RCC 7860 (cell line): ENCODE results near the gene MYO1G.

Experiments used
- DNase-seq: peaks from one replicate; pipeline ENCODE4 v3.0.0-alpha.2; 2015; ENCODE audit warnings: low spot score
- FAIRE-seq: peaks from 2 replicates; lab custom pipeline; 2012; peaks lifted over from hg19 to GRCh38; lab: Jason Lieb, UNC

MYO1G gene

GRCh38 chr7:44981035-44981706, 2.4 kb upstream of the MYO1G start:
- no peak for FAIRE-seq

GRCh38 chr7:44980393-44981034, 1.7 kb upstream of the MYO1G start:
- DNase-seq (peak; percentile 55), FAIRE-seq (no peak)

More at GRCh38 chr7:44981035-44981706, 2.4 kb upstream of the MYO1G start:
- no peak for DNase-seq

DNA sequence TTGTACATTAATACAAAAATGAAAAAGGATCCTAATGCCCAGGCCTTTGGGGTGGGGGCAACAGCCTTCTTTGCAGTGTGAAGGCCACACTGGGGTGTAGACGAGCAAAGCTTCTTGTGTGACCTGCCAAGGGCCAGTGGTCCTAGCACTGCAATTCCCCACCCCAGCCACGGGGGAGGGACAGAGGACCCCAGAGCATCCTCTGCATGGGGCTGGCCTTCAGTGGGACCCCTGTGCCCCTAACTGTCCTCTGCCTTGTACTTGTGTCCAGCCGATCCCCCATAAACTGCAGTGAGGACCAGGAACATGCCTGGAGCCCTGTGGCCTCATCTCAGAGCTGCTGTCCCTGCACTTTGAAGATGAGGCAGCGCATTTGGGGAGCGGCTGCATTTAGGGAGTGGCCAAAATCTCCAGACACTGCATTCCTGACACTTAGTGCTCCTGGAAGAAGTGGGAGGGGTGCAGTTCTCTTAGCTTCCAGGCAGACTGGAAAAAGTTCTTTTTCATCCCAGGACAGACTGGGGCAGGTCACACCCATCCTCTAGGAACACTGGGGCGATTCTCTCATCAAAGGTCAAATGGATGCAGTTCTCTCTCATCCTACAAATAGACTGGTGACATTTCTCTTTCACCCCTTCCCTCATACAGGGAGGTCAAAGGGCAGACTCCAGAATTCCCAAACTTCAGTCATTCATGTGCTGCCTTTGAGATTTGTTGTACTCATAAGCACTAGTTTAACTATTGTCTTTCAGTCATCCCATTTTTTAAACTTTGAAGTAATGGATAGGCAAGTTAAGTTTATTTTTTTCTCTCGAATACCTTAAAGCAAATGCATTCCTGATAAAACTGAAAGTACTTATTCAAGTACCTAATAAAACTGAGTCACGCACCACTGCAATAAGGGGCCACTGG, 922 bp upstream of the MYO1G start:
- FAIRE-seq = no peak
- DNase-seq = no peak

- DNase-seq = no peak
- no peak for FAIRE-seq
These were observed 868 bp downstream of the MYO1G start for GRCh38 chr7:44977959-44978335.

GRCh38 chr7:44977304-44977958, 1.4 kb downstream of the MYO1G start:
- DNase-seq (no peak), FAIRE-seq (no peak)

DNA sequence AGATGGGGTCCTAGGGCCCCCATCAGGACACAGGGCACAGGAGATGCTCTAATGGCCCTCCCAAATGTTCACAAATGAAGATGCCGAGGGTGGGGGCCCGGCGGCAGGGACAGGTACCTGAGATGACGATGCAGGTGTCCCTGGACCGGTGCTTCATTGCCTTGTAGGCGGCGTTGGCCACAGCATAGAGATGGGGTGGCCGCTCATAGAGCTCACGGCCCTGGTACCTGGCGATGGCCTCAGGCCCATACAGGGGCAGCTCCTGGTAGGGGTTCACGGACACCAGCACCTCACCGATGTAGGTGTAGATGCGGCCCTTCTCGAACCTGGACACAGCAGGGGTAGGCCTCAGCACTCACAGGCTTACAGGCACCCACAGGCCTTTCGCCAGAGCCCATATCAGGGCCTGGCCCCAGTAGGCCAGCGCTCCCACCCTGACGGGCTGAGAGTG, 2.0 kb downstream of the MYO1G start:
- DNase-seq (no peak), FAIRE-seq (no peak)

- FAIRE-seq = no peak
- no peak for DNase-seq
These were observed 2.6 kb downstream of the MYO1G start for GRCh38 chr7:44976040-44976745.

DNA sequence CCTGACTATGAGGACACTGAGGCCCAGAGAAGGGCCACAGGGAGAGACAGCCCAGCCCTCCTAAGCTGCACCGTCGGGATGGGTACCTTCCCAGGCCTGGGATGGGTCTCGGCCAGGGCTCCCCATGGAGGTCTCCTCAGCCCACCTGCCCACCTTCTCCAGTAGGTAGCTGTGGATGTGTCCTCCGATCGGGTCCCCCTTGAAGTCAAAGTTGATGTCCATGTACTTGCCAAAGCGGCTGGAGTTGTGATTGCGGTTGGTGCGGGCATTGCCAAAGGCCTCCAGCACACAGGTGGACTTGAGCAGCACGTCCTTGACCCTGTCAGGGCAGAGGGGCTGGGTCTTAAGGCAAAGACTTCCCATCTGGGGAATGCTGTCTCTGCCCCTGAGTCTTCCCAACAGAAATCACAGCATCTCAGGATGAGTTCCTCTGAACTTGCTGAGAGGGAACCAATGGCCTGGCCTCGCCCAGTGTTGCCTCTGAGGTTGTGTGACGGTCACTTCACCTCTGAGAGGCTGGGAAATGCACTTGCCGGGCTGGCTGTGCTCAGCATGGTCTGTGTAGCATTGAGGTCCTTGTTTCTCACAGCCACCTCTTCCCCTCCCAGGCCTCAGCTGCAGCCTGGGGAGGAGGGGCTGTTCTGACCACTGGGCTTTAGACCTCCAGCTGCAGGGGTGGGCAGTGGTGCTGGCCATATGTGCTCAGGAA, 3.3 kb downstream of the MYO1G start:
- FAIRE-seq = no peak
- DNase-seq = no peak

- no peak for FAIRE-seq
- DNase-seq = no peak
These were observed 4.3 kb downstream of the MYO1G start for GRCh38 chr7:44974549-44974948.

DNA sequence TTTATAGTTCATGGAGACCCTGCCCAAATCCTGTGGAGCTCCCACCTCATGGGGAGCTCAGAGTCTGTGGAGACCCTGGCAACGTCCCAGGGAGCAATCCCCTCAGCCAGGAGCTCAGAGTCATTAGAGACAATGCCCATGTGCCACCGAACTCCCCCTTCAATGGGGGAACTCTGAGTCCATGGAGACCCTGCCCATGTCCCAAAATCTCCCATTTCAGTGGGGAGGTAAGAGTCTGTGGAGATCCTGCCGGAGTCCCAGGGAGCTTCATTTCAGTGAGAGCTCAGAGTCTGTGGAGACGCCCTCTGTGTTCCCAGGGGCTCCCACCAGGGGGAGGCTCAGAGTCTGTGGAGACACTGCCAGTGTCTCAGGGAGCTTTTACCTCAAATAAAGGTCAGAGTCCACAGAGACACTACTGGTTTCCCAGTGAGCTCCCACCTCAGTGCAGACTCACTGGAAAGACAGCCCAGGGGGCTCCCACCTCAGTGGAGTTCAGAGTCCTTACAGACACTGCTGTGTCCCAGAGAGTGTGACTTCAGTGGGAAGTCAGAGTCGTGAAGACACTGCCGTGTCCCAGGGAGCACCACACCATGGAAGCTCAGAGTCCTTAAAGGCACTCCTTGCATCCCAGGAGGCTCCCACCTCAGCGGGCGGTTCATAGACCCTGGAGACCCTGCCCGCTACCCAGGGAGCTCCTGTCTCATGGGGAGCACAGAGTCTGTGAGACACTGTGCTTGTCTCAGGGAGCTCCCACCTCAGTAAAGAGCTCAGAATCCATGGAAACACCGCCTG, 5.0 kb downstream of the MYO1G start:
- FAIRE-seq (no peak), DNase-seq (no peak)

DNA sequence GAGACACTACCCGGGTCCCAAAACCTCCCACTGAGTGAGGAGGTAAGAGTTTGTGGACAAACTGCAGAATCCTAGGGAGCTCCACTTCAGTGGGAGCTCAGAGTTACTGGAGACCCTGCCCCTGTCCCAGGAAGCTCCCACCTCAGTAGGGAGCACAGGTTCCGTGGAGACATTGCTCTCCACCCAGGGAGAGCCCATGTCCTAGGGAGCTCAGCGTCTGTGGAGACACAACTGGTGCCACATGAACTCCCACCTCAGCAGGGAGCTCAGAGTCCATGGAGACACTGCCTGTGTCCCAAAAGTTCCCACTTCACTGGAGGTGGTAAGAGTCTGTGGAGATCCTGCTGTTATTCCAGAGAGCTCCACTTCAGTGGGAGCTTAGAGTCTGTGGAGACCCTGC, 6.3 kb downstream of the MYO1G start:
- FAIRE-seq (no peak), DNase-seq (no peak)

- DNase-seq = no peak
- no peak for FAIRE-seq
These were observed 6.8 kb downstream of the MYO1G start for GRCh38 chr7:44971902-44972441.

DNA sequence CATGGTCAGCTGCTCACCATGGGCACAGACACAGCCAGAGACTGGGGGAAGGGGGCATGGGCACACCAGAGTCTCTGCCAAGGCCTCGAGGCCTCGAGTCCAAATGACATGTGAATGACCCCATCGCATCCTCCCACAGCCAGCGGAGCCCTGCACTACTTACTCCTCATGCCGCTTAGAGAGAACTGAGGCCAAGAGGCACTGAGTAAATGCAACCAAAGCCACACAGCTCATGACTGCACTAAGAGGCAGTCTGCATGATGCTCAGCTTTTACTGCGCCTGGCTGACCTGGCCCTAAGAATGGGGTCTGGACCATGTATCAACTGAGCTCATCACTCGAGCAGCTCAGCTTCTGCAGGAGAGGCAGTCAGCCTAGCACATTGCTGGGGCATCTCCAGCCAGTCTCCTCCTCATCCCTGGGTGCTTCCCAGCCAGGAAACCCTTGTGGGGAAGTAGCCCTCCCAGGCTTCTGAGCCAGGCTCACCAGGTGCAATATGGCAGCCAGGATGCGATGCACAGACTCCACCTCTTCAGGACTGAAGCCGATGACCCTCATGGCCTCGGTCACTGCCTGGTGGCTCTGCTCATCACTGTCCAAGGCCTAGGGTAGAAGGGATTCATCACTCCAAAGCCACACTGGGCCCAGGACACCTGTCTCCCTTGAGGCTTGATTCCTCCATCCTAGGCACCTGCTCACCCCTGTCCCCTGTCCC, 7.5 kb downstream of the MYO1G start:
- DNase-seq = no peak
- no peak for FAIRE-seq

DNA sequence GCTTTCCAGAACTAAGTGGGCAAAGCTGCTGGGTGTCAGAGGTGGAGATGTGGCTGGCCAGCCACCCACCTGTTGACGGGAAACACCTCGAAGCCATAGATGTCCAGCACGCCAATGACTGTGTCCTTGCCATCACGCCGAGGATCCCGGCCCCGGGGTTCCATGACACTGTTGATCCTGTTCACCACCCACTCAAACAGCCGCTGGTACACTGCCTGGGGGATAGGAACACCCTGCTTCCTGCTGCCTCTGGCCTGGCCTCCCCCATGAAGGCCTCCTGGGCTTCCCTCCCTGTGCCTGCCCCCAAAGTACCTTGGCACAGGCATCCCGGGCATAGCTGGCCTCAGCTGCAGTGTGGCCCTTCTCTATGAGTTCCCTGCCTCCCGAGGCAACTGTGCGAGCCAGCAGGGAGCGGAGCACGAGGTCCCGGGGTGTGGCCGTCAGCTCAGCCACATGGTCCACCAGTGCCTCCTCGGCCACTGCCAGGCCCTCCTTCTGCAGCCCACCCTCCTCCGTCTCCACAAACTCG, 8.2 kb downstream of the MYO1G start:
- DNase-seq = no peak
- no peak for FAIRE-seq

- DNase-seq (no peak), FAIRE-seq (no peak)
These were observed 8.9 kb downstream of the MYO1G start for GRCh38 chr7:44969701-44970522.

DNA sequence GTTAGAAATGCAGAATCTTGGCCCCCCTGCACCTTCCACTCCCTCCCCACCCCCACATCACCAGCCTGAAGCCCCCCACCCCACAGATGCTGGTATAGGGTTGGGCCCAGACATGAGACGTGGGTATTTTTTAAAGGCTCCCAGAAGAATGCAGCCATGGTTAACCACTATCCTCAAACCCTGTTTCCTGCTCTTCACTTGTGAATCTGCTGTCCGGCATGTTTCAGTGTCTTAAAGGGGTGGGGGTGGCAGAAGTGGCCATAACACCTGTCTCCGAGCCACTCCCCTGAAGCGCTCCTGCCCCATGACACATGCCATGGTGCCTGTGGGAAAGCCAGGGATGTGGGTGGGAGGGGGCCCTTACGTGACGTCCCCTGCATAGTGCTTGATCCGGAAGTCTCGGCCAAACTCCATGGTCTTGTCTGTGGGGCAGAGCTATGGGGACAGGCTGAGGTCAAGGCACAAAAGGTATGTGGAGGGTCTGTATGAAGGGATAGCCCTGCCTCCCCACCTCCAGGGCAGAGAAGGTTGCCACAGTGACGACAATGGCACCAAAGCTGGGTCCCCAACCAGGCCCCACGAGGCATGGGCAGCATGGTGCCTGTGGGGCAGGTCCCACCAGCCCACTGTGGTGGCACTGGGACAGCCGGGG, 9.6 kb downstream of the MYO1G start:
- no peak for DNase-seq
- no peak for FAIRE-seq
